Activated CD4-positive, alpha-beta T cell treated with anti-CD3 and anti-CD28 coated beads for 4 hours (primary cell): Measurements from ENCODE around the gene PIP4P1.
"Not testable (repeated sequence)": the region's sequence is repeated elsewhere in the genome, so short reads cannot be mapped to it uniquely, and the experiment has no call there.

Experiments used
- DNase-seq, 2 donors: peaks; one replicate each; pipeline ENCODE4 v3.0.0-alpha.2; 2020

PIP4P1 gene

DNA sequence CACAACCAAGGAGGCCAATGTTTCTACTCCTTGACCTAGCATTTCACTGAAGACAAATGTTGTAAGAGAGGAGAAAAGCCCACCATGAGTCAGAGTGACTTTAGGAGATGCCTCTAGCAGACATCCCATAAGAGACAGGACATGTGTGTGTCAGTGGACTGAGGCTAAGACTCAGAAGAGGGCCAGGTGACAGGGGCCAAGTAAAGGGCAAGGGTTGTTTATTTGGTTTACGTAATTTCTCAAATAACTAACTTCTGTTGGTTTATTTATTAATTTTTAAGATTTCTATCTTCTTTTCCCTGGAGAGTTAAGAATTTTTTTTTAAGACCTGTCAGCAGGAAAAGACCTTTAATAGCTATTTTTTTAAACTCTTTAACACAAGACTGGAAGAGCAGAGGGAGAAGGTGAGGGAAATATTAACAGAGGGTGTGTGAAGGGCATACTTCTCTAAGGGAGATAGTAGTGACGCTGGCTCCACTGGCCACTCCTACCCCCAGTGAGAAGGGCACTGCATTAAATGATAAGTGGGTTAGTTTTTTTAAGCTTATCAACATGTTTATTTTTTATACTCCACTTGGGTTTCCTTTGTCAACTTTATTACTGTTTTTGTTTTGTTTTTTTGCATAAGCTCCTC lies 11.4 kb upstream of the PIP4P1 start:
- DNase-seq, result no peak

DNA sequence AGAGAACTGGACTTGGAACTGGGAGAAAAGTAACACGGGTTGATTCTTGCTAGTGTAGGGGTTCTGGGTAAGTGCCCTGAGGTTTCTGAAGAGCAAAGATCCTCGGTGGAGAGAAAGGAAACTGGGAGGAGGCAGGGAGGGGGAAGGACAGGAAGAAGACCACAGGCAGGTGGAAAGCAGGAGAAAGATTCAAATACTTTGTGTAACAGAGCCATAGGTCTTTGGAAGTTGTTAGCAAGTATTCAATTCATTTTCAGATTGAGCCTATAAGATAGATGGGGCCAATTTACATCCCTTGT lies 9.3 kb upstream of the PIP4P1 start:
- no peak for DNase-seq

DNA sequence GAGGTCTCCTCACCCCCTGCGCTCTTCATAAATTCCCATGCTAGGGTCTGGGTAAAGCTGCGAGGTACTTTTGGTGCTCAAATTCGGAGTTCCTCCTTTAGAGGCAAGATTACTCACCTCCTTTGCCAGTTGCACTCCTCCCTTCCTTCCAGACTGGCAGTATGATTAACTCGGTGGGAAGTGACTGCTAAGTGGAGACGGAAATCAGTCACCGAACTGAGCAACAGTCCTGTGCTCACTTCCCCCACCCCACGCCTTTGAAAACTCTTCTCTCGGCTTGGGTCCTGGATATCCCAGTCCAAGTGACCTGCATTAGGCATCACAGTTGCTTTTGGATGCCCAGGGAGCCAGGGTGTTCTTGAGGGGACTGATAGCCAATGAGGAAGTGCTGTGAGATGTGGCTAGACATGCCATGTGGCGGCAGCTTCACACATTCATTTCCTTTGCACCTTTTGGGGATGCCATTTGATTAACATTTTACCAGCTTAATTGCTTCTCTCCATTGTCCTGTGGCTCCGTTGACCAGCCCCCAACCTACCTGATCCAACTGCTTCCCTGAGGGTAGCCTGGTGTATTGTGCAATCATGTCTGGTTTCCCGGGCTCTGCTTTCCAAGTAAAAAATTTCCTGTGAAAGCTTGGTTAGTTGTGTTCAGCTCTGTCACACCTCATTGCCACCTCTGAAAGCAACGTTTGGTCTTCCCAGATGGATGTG lies 8.8 kb upstream of the PIP4P1 start:
- DNase-seq, result peak; percentile 58 to 62

DNA sequence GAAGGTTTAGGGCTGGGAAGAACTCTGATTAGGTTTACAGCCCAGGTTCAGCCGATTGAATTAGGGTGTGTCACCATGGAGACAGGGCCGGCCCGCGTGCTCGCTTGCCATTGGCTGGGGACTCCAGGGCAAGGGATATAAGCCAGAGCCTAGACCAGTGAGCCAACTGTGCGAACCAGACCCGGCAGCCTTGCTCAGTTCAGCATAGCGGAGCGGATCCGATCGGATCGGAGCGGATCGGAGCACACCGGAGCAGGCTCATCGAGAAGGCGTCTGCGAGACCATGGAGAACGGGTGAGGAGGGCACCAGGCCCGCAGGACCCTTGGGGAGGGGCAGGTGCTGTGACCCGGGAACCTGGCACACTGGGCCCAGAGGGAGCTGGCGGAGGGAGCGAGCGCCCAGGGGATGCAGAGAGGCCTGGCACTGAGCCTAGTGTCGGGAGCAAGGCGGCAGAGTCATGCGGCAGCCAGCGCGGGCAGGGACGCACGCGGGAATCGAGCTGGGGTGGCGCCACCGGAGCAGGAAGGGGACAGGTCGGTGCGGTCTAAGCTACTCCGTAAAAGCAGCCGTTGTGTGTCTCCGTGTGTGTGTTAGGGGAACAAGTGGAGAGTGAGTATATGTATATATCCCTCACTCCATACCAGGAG lies 8.1 kb upstream of the PIP4P1 start, which contains the start of gene PNP:
Gene PNP (plus strand): TSS at position 165 of the 648 bp plus-strand sequence. CDS start 119 bp downstream, at position 284.
- peak; percentile 86 to 89 for DNase-seq

DNA sequence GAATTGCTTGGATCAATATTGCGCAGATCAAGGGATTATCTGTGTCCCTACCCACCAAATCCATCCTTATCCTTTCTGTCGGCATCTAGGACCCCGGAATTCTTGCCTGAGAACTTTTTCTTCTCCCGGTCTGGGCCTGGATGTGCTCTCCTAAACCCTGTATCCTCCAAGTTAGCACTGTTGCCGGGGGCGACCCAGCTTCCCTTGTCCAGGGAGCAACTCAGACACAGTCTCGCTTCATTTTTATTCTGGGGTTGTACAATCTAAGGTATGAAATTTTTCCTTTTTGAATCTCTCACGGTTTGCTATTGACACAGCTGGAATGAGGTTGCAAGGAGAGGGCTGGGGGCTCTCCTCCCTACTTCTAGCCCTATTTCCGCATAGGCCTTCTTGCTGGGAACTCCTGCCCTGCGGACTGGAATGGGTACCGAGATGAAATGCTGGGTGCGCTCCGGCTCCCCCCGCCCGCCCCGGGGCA lies 7.6 kb upstream of the PIP4P1 start:
- no peak for DNase-seq

DNA sequence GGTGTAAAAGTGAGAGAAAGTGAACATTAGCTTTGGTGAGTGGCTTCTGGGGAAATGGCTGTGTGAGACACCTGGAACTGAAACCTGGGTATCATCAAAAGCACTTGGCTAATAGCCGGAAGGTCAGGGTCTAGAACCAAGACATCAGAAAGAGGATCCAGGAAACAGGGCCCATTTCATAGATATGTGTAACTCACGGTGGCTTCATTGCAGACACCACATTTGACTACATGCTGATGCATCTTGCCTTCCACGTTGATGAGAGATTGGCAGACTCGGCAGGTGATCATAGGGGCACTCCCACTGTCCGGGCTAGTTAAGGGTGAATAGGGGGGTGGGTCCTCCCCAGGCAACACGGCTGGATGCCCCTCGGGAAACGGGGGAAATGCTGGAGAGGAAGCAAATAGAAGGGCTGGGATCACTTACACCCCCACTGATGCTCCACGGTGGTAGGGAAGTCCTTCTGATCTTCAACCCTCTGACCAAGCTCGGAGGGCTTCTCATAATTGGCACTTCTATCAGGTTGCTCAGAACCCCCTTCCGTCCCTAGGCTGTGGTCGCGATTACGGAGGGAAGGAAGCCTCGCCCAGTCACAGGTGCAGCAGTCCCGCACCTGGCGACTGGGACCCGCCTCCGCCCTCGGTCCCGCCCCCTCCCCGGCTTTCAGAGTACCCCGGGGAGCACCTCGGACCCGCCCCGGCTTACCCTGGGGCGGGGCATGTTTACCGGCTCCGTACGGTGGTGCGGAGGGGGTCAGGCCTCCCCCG lies 593 bp downstream of the PIP4P1 start:
- peak; percentile 46 to 50 for DNase-seq

DNA sequence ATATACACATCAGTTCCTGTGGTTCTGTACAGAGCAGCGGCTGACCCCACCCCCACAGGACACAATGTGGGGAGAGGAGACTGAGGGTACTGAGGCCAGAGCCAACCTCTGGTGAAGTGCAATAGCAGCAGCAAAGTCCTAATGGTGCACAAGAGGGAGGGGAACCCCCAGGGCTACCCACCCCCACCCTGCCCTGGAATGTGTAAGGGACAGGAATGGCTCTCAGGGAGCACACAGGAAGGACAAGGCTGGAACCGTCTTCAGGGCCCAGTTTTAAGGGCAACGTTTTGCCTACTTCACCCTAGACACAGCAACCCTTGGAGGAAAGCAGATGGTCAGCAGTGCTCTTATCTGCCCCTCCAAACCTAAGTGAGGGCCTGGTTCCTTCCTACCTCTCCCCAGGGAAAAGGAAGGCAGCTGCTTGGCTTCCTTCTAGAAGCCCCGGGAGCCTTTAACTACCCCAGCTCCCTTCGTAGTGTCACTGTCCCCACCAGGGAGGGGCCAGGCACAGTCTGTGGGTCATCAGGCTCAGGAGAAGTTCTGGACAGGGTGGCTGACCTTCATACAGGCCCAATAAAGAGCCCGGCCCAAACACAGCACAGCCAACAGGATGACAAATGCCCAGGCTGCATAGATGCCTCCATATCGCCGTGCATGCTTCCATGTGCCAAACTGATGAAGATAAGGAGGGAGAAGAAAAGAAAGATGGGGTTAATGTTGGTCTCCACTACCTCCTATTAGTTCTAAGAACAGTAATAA lies 3.0 kb downstream of the PIP4P1 start:
- no peak for DNase-seq

DNA sequence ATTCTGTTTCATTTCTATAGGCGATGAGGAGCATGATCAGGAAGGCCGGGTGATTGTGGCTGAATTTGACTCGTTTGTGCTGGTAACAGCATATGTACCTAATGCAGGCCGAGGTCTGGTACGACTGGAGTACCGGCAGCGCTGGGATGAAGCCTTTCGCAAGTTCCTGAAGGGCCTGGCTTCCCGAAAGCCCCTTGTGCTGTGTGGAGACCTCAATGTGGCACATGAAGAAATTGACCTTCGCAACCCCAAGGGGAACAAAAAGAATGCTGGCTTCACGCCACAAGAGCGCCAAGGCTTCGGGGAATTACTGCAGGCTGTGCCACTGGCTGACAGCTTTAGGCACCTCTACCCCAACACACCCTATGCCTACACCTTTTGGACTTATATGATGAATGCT lies 4.3 kb downstream of the PIP4P1 start:
- DNase-seq, result no peak

DNA sequence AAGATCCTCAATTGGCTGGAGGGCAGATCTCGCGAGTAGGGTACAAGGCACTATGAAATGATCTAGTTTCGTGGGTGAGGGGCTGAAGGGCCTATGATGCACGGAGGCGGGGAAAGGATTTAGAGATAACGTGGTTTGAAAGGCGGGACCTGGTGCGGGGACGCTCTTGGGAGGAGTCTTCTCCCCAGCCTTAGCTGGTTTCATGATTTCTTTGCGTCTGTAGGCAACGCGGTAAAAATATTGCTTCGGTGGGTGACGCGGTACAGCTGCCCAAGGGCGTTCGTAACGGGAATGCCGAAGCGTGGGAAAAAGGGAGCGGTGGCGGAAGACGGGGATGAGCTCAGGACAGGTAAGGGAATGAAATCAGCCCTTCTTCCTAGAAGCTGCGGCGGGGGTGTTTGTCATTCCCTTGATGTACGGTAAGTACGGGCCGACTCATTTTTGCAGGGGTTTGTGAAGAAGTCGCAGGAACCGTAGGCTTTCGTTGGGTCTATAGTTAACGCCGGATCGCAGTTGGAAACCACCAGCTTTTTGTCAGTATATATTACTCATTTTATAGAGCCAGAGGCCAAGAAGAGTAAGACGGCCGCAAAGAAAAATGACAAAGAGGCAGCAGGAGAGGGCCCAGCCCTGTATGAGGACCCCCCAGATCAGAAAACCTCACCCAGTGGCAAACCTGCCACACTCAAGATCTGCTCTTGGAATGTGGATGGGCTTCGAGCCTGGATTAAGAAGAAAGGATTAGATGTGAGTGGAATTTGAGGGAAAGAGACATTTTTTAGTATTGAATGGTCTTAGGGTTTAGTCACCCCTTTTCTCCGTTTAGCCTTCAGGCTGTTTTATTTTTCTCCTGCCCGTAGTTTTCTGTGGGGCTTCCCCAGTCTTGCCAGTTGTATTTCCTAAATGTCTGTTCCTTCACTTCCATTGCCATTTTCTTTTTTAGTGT lies 5.6 kb downstream of the PIP4P1 start:
- DNase-seq, result peak; percentile 49 to 55

DNA sequence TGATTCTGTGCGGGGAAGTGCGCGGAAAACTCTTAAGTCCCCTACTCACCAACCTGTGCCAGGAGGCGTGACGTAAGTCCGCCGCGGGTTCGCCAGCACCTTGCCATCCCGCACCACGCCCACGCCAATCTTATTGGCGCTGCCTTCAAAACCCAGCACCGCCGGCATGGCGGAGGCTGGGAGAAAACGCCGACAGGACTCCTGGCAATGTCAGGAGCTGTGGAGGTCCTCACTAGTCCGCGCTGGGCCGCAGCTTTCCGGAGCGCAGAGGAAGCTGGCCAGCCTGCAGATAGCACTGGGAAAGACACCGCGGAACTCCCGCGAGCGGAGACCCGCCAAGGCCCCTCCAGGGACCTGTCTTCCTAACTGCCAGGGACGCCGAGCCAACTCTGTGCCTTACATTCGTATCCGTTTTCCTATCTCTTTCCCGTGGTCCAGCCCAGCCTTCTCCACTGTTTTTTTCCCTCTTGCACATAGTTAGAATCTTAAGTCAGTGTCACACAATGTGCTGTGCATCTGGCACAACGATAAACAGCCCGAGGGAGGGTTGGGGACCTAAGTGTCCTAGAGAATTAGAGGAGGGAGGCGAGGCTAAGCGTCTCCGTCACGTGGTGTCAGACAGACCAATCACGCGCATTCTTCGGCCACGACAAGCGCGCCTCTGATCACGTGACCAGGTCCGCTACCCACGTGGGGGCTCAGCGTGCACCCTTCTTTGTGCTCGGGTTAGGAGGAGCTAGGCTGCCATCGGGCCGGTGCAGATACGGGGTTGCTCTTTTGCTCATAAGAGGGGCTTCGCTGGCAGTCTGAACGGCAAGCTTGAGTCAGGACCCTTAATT lies 6.5 kb downstream of the PIP4P1 start, which contains the start of the genes APEX1 and OSGEP:
Gene APEX1 (plus strand): TSS at position 711 of the 839 bp plus-strand sequence. CDS start 420 bp downstream, outside the sequence.
Gene OSGEP (minus strand): TSS at position 297 of the 839 bp plus-strand sequence. CDS start 129 bp downstream, at position 168.
- DNase-seq, result peak; percentile 97 to 99

DNA sequence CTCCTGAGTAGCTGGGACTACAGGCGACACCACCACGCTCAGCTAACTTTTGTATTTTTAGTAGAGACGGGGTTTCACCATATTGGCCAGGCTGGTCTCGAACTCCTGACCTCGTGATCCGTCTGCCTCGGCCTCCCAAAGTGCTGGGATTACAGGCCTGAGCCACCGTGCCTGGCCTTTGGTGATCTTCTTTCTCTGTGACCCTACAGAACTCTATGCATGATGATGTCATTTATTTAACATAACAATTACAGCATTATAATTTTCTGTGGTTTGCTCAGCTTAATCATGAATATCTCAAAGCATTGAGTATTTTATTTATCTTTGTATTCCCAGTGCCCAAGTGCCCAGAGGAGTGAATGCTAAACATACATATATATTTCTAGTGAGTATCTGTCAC lies 8.4 kb downstream of the PIP4P1 start:
- not testable (repeated sequence) for DNase-seq

DNA sequence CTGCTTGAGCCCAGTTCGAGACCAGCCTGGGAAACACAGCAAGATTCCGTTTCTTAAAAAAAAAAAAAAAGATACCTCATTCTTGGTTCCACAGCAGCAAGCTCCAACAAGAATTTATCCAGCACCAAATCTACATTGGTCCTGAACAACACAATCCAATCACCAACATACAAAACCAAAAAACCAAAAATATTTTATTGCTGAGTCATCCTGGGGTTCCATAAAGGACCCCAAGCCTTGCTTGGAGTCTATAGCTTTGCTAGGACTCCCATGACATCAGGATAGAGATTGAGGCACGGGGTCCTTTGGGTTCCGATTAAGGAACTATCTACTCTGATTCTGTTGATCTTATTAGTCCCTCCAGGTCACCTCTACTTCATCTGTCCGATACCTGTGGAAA lies 14.3 kb downstream of the PIP4P1 start:
- no peak for DNase-seq

DNA sequence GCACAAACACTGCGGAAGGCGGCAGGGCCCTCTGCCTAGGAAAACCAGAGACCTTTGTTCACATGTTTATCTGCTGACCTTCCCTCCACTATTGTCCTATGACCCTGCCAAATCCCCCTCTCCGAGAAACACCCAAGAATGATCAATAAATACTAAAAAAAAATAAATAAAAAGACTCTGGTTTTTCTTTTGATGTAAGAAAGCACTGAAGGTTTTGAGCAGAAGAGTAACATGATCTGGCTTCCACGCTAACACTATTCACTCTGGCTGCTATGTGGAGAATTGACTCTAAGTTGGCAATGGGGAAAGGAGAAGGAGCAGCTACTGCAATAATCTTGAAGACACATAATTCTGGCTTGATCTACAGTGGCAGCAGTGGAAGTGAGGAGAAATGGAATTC lies 17.6 kb downstream of the PIP4P1 start:
- not testable (repeated sequence) for DNase-seq

DNA sequence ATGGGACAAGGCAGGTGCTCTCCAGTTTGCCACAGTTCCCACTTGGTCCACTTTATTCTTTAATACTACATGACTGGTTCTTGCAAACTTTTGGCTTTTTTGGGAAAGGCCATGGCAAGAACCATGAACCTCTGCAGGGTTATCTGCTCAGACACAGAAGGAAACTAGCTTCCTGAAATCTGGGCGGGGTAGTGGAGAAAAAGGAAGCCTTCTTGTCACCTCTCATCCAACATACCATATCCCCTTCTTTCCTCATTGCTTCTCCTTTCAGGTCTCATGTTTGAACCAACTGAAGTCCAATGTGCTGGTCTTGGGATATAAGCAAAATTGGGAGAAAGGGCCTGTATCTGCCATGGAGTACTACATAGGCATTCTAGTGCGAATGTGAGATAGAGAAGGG lies 19.8 kb downstream of the PIP4P1 start:
- DNase-seq, result no peak

DNA sequence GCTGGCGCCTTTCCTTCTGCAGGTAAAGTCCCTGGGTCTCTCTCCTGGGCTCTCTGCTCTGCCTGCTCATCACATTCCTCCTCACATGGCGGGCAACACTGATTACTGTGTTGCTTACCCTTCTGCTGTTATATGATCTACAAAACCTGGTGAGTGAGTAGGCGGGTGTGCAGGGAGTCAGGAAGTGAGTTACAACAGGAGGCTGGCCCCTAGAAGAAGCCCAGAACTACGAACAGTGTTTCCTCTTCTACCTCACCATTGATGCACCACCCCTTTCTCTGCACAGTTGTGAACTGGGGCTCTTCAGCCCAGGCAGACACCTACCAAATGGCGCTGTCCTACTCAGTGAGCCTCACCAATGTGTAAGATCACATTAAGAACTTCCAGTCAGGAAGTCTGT lies 20.4 kb downstream of the PIP4P1 start:
- DNase-seq, result peak; percentile 13 to 20

DNA sequence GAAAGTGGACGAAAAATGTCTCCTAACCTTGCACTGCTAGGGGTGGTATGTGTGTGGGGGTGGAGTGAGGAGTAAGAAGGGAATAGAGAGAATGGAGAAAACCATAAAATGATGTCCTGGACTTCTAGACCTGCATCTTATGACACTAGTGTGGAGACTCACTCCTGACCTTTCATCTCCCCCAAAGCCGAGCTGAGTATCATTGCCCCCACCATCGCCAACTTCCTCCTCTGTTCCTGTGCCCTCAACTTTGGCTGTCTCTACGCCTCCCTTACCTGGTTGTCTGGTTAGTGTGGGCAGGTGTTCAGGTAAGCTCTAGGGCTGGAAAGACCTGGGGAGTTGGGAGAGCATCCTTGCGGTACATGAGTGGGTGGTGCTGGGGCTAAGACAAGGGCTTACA lies 20.8 kb downstream of the PIP4P1 start:
- no peak for DNase-seq

DNA sequence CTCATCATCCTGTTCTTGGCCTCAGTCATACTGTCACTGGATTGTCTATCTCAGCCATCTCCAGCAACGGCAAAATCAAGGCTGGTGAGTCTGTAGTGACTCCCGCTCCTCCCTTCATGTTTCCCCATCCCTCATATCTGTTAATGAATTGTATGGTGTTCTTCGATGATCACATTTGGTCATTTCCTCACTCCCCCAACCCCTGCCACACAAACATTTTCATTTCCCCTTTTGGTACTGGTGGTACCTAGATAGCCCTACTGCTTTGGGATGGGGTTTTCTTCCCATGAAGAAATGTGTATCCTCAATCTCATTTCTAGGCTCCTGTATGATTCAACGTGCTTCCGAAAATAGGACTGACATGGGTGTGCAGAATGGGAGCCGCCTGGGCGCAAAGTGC lies 22.6 kb downstream of the PIP4P1 start:
- no peak for DNase-seq

DNA sequence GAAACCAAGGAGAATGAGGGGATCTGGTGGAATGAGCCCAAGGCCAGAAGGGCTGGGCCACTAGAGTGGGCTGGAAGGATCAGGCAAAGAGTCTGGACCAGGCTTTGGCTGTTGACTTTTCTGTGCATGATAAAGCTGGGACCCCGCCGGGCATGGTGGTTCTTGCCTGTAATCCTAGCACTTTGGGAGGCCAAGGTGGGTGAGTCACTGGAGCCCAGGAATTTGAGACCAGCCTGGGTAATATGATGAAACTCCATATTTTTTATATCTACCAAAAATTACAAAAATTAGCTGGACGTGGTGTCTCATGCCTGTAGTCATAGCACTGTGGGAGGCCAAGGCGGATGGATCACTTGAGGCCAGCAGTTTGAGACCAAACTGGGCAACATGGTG lies 24.9 kb downstream of the PIP4P1 start:
- DNase-seq, result no peak

DNA sequence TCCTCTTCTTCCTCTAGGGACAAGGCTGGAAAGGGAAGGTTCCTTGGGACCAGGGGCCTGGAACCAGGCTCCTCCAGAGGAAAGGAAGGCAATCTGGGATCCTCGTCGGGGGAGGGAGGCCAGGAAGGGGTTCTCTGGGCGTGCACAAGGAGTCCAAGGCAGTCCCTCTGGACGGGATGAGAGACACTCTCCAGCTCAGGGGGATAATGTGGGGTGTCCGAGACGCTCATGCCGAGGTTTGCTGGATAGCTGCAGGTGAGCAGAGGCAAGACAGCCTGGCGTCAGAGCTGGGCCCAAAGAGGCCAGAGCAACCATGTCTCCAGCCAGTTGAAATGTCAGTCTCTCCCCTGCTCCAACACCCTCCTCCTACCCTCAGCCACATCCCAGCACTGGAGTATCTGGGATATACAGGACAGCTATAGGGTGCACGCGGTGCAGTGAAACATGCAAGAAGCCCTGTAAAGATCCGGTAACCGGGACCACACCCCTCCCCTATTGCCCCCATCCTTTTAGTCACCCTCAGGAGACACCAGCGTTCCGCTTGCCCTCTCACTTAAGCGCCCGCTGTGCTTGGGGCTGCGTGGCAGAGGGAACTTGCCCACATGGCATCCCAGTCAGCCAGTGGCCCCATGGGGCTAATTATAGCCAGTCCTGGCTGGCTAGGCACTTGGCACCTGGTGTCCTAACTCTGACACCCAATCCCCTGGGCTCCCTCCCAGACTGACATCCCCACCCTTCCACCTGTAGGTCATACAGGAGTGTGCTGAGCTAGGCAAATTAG lies 25.5 kb downstream of the PIP4P1 start, which contains the start of gene KLHL33:
Gene KLHL33 (minus strand): TSS at position 585 of the 781 bp plus-strand sequence. CDS start 355 bp downstream, at position 230.
- DNase-seq, result no peak
